Esophagus muscularis mucosa (tissue), 4 donors: ENCODE results near the gene ADCY9. TPM values are rescaled to one million over a fixed set of nuclear protein-coding genes. Genes with fewer than 3 reads are reported as not detected.

Experiments used
- DNase-seq: peaks from one replicate; pipeline ENCODE4 v3.0.0-alpha.2; 2017; ENCODE audit errors: extremely low spot score
- H3K27ac ChIP-seq, 4 donors: fragments of 200-600 bp; sonication (generic); replicated peaks in 1 of 4; 1 replicate in 3 of 4; 2 replicates in 1 of 4; pipeline ENCODE4 v1.5.1; 2016 to 2019; ENCODE audit warnings: mild to moderate bottlenecking in 1 of 4
- H3K27me3 ChIP-seq, 4 donors: fragments of 200-600 bp; sonication (generic); one replicate each; pipeline versions ENCODE4 v1.5.1 to v1.6.0; 2016 to 2019
- H3K36me3 ChIP-seq, 4 donors: fragments of 200-600 bp; sonication (generic); one replicate each; pipeline ENCODE4 v1.5.1; 2016 to 2019
- H3K4me1 ChIP-seq, 4 donors: fragments of 200-600 bp; sonication (generic); one replicate each; pipeline ENCODE4 v1.5.1; 2016 to 2019
- H3K4me3 ChIP-seq, 4 donors: fragments of 200-600 bp; sonication (generic); 1 replicate in 2 of 4; 2 replicates in 2 of 4; pipeline ENCODE4 v1.5.1; 2016 to 2019; ENCODE audit warnings: mild to moderate bottlenecking in 4 of 4, moderate library complexity in 1 of 4
- H3K9me3 ChIP-seq, 4 donors: fragments of 200-600 bp; sonication (generic); 1 replicate in 3 of 4; 2 replicates in 1 of 4; pipeline ENCODE4 v1.5.1; 2016 to 2019
- EP300 ChIP-seq: sonication (generic); formaldehyde crosslinking; IDR thresholded peaks from one replicate; pipeline ENCODE4 v1.6.1; 2017; ENCODE audit warnings: antibody characterized with exemption
- POLR2A ChIP-seq: fragments of 450-650 bp; IDR thresholded peaks from one replicate; pipeline ENCODE4 v1.6.1; 2017; ENCODE audit warnings: antibody characterized with exemption, moderate library complexity, mild to moderate bottlenecking, low read depth
- POLR2AphosphoS5 ChIP-seq, 2 donors: sonication (generic); formaldehyde crosslinking; IDR thresholded peaks; one replicate each; pipeline ENCODE4 v1.6.1; 2017; ENCODE audit warnings: antibody characterized with exemption in 2 of 2
- WGBS: methylation state at CpG from one replicate; pipeline ENCODE4 v1.1.5; 2018; 5-methylcytosine and 5-hydroxymethylcytosine counted together
- intact Hi-C: fragments of 100-400 bp; cut with DNase I; formaldehyde crosslinking; loops from one replicate; pipeline ENCODE4 v1.15.1; 2023
- total RNA-seq, 4 donors: library from RNA; depleted of rRNA; stranded (reverse); fragments of >200 nt; gene quantifications; one replicate each; pipeline versions ENCODE4 v1.1.0 to v1.2.1, GENCODE V29; 2016
- TF ChIP-seq, protein P1 (sequence below), 3 experiments: fragments of 200-600 bp in 2 of 3; fragments of 450-650 bp in 1 of 3; sonication (generic) in 2 of 3; IDR thresholded peaks; one replicate each; pipeline ENCODE4 v1.5.1; 2017 to 2019; ENCODE audit warnings: antibody characterized with exemption in 3 of 3, mild to moderate bottlenecking in 2 of 3, moderate library complexity in 1 of 3

The ADCY9 gene
- total RNA-seq, 4 donors from 2014 or later = 35.8 to 72.9 (median 55.7) TPM

GRCh38 chr16:4087990-4088577 is 28.2 kb downstream of the ADCY9 start:
- no peaks in the 10 kb centered on the region for H3K9me3 ChIP-seq
- H3K4me1 ChIP-seq = peaks cover 15 to 57% (median 49%) of the 10 kb centered on the region in 4 donors
- WGBS = 96% methylated on average over 7 of the region's 7 CpGs
- intact Hi-C loops = no loop called here
- H3K36me3 ChIP-seq = no peaks in the 10 kb centered on the region
- H3K27me3 ChIP-seq = no peaks in the 10 kb centered on the region
- DNase-seq = no peak
- TF ChIP-seq POLR2A (no peak), EP300 (no peak), POLR2AphosphoS5 (IDR thresholded peaks at IDR 0.05) (no peak)
- TF ChIP-seq, protein P1, sequence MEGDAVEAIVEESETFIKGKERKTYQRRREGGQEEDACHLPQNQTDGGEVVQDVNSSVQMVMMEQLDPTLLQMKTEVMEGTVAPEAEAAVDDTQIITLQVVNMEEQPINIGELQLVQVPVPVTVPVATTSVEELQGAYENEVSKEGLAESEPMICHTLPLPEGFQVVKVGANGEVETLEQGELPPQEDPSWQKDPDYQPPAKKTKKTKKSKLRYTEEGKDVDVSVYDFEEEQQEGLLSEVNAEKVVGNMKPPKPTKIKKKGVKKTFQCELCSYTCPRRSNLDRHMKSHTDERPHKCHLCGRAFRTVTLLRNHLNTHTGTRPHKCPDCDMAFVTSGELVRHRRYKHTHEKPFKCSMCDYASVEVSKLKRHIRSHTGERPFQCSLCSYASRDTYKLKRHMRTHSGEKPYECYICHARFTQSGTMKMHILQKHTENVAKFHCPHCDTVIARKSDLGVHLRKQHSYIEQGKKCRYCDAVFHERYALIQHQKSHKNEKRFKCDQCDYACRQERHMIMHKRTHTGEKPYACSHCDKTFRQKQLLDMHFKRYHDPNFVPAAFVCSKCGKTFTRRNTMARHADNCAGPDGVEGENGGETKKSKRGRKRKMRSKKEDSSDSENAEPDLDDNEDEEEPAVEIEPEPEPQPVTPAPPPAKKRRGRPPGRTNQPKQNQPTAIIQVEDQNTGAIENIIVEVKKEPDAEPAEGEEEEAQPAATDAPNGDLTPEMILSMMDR (IDR thresholded peaks at IDR 0.05) = no peak
- H3K4me3 ChIP-seq = no peak overlapping the region
- H3K27ac ChIP-seq = no peak overlapping the region

- DNase-seq = no peak
- Histone ChIP-seq H3K4me1 (peaks cover 10 to 56% (median 47%) of the 10 kb centered on the region in 4 donors), H3K4me3 (no peak overlapping the region), H3K9me3 (no peaks in the 10 kb centered on the region), H3K27me3 (no peaks in the 10 kb centered on the region), H3K27ac (no peak overlapping the region), H3K36me3 (no peaks in the 10 kb centered on the region)
- WGBS = 72% methylated on average over 12 of the region's 12 CpGs
- no peak for TF ChIP-seq EP300
- intact Hi-C loops = no loop called here
These were observed 28.9 kb downstream of the ADCY9 start for GRCh38 chr16:4087099-4087885.

GRCh38 chr16:4086153-4086552 is 30.1 kb downstream of the ADCY9 start:
- DNase-seq = no peak
- no peak overlapping the region for H3K27ac ChIP-seq
- H3K9me3 ChIP-seq = no peaks in the 10 kb centered on the region
- no peak overlapping the region for H3K4me3 ChIP-seq
- intact Hi-C loops = no loop called here
- WGBS = 95% methylated on average over 15 of the region's 15 CpGs
- H3K4me1 ChIP-seq = peaks cover 19 to 56% (median 48%) of the 10 kb centered on the region in 4 donors
- H3K36me3 ChIP-seq = no peaks in the 10 kb centered on the region
- H3K27me3 ChIP-seq = no peaks in the 10 kb centered on the region
- TF ChIP-seq POLR2AphosphoS5 (IDR thresholded peaks at IDR 0.05) (no peak), EP300 (no peak)
- TF ChIP-seq, protein P1 (IDR thresholded peaks at IDR 0.05) = no peak

GRCh38 chr16:4085405-4085970 is 30.8 kb downstream of the ADCY9 start:
- Histone ChIP-seq H3K36me3 (no peaks in the 10 kb centered on the region), H3K9me3 (no peaks in the 10 kb centered on the region), H3K27ac (no peak overlapping the region), H3K4me3 (no peak overlapping the region), H3K27me3 (no peaks in the 10 kb centered on the region), H3K4me1 (peaks cover 21 to 55% (median 48%) of the 10 kb centered on the region in 4 donors)
- TF ChIP-seq EP300 (no peak), POLR2AphosphoS5 (IDR thresholded peaks at IDR 0.05) (no peak), POLR2A (no peak)
- TF ChIP-seq, protein P1 (IDR thresholded peaks at IDR 0.05) = no peak
- intact Hi-C loops = no loop called here
- no peak for DNase-seq
- WGBS = 95% methylated on average over 8 of the region's 12 CpGs

DNA sequence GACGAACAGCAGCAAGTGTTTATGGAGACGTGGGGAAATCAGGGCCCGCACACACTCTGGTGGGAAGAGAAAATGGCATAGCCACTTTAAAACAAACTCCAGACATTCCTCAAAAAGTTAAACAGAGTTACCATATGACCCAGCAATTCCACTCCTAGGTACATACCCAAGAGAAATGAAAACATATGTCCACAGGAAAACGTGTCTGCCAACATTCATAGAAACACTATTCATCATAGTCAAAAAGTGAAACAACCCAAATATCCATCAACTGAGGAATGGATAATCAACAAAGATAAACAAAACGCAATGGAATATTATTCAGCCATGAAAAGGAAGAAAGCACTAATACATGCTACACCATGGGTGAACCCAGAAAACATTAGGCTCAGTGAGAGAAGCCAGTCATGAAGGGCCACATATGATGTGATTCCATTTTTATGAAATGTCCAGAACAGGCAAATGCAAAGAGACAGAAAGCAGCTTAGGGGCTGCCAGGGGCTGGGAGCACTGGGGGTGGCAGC is 32.8 kb downstream of the ADCY9 start:
- WGBS = 89% methylated on average over 5 of the region's 5 CpGs
- intact Hi-C loops = no loop called here
- no peak for DNase-seq
- no peak for TF ChIP-seq POLR2A
- no peak for TF ChIP-seq EP300
- TF ChIP-seq, protein P1 (IDR thresholded peaks at IDR 0.05) = no peak
- TF ChIP-seq POLR2AphosphoS5 (IDR thresholded peaks at IDR 0.05) = no peak
- Histone ChIP-seq H3K27ac (no peak overlapping the region), H3K9me3 (no peaks in the 10 kb centered on the region), H3K27me3 (no peaks in the 10 kb centered on the region), H3K4me3 (no peak overlapping the region), H3K4me1 (peaks cover 15 to 36% (median 32%) of the 10 kb centered on the region in 4 donors), H3K36me3 (no peaks in the 10 kb centered on the region)
